SW 1271 (cell line): ENCODE measurements around the gene LRRC40.
"Not testable (repeated sequence)": the region's sequence is repeated elsewhere in the genome, so short reads cannot be mapped to it uniquely, and the experiment has no call there.

Experiments used
- DNase-seq, 2 experiments: peaks; one replicate each; lab custom pipeline; 2025; lab: John Stamatoyannopoulos, UW

LRRC40 gene

GRCh38 chr1:70205434-70206118 is at the start of gene LRRC40:
Gene LRRC40, minus strand, starts transcription at chr1:70205579. Its CDS starts 39 bp downstream, at chr1:70205540.
- peak; percentile 72 to 86 for DNase-seq

- no peak for DNase-seq
Observed at GRCh38 chr1:70248729-70249128, 43.4 kb upstream of the LRRC40 start.

DNA sequence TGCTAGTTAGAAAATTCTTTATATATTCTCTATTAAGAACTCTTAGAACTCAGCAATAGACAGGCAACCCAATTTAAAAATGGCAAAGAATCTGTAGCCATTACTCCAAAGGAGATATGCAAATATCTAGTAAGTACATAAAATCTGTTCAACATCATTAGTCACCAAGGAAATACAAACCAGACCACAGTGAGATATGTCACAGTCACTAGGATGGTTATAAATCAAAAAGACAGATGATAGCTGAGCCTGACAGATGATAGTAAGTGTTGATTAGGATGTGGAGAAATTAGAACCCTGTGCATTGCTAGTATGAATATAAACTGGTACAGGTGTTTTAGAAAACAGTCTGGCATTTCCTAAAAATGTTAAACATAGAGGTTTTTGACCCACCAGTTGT is 42.4 kb upstream of the LRRC40 start:
- no peak for DNase-seq

DNA sequence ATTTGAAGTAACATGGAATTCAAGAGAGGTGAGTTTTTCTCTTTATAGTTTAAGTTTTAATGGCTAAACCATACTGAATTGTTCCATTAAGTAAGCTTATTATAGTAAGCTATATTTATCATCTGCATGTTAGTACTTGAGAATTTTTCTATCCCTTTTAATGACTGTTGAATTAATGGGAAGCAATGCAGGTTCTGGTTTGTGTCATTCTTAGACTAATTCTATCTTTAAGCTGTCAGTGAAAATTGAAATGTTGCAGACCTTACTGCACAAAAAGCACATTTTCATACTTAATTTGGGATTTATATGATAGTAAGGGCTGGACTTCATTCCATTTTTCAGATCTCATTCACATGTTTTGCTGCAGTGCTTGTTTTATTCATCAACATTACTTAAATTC is 41.7 kb upstream of the LRRC40 start:
- DNase-seq, result no peak

- no peak for DNase-seq
Observed at GRCh38 chr1:70239940-70240339, 34.6 kb upstream of the LRRC40 start.

DNA sequence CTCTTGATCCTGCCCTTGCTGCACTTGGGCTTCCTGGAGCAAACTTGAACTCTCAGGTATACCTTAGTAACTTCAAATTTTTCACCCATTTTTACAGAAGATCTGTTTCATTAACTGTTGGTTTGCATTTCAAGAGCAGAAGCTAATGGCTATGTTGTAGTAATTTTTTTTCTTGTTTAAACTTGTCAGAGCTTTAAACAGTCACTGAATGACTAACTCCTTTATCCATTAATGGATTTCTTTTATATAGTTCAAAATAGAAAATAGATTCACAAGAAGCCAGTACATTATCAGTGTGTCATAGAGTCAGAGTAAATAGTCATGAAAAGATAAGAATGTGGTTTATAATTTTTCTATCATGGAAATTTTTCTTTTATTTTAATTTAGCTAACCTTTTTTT is 29.4 kb upstream of the LRRC40 start:
- DNase-seq, result no peak

- DNase-seq, result no peak
Observed at GRCh38 chr1:70231475-70231874, 26.1 kb upstream of the LRRC40 start.

- DNase-seq, result no peak
Observed at GRCh38 chr1:70228670-70229069, 23.3 kb upstream of the LRRC40 start.

DNA sequence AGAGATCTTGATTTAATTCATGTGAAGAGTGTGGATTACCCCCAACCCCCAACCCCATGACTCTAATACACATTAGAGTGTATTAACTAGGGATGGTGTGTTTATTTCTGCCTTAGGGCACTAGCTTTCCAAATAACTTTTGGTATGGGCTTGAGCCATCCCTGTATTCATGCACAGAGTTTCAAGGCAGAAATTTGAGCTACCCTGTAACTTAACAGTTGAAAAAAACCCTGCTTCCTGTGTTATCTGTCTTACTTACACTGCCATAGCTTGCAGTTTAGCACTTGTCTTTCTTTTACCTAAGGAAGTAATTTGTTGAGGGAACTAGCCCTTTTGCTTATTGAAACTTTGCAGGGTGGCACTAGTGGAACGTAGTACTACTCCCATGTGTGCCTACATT is 22.1 kb upstream of the LRRC40 start:
- peak in 1 of 2 experiments; percentile 1 for DNase-seq

GRCh38 chr1:70224954-70225353 is 19.6 kb upstream of the LRRC40 start:
- DNase-seq, result no peak

- DNase-seq, result no peak
Observed at GRCh38 chr1:70222716-70223235, 17.4 kb upstream of the LRRC40 start.

DNA sequence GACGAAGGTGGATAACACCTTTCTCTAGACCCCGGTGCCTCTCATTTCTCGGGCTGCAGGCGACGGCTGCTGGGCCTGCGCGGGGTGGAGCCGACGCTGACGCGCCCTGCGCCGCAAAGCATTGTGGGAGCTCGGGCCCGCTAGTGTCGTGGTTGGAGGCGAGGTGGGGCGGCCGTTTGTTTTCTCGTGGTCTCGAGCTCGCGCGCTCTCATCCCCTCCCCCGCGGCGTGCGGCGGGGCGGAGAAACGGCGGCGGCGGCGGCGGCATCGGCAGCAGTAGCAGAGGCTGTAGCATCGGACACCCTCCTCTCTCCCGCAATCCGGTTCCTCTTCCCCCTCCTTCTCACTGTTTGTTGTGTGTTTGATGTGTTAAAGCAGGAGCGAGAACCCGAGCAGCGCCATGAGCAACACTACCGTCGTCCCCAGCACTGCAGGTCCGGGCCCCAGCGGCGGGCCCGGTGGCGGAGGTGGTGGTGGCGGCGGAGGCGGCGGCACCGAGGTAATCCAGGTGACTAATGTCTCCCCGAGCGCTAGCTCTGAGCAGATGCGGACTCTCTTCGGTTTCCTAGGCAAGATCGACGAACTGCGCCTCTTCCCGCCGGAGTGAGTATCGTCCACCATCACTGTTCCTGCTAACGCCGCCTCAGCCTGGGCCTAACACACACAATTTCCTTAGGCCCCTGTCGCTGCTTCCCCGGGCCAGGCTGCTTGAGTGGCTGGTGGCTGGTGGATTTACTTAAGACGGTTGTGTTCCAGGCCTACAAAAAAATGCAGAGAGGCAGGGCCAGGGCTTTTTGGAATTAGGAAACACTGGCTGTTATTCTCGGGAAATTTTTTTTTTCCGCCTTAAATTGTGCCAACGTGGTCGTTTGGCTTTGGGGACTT is 16.1 kb upstream of the LRRC40 start, which contains the start of gene SRSF11:
TSS of gene SRSF11 (plus strand) at position 143 of the 884 bp plus-strand sequence. CDS start at position 400, 257 bp downstream.
- peak; percentile 66 to 87 for DNase-seq

DNA sequence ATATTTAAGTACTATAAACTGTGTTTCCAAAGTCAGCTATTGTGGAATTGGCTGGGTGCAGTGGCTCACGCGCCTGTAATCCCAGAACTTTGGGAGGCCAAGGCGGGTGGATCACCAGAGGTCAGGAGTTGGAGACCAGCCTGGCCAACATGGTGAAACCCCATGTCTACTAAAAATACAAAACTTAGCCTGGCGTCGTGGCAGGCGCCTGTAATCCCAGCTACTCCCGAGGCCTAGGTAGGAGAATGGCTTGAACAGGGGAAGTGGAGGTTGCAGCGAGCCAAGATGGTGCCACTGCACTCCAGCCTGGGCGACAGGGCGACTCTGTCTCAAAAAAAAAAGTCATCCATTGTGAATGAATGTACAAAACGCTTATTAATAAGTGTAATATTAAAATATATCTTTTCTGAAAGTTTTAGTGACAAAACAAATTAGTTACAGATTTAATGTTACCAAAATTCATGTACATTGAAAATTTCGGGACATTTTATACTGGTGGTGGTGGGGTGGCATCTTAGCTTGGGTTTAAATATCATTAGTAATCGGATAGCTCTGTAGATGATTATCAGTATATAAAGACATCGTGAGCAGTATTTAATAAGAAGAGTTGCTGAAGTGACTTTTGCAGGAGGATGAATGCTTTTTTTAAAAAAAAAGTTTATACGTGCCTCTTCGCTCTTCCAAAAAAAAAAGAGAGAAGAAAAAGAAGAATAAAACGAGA is 15.3 kb upstream of the LRRC40 start:
- no peak for DNase-seq

- DNase-seq, result no peak
Observed at GRCh38 chr1:70220015-70220414, 14.6 kb upstream of the LRRC40 start.

- no peak for DNase-seq
Observed at GRCh38 chr1:70211541-70211940, 6.2 kb upstream of the LRRC40 start.

DNA sequence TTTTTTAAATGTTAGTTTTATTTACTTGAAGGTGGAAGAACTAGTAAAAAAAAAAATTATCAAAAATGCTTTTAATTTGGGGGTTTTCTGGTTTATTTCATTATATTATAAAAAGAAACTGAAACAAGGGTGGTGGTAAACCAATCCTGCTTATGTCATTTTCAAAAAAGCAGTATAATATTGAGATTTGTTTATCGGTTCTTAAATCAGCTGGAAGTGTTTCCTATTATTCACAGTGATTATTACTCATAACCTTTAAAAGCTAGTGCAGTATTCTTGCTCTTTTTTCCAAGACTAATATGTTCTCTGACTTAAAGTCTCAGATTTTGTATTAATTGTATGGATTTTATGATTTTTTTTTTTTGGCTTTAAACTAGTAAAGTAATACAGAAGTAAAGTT is 5.4 kb upstream of the LRRC40 start:
- DNase-seq, result no peak

DNA sequence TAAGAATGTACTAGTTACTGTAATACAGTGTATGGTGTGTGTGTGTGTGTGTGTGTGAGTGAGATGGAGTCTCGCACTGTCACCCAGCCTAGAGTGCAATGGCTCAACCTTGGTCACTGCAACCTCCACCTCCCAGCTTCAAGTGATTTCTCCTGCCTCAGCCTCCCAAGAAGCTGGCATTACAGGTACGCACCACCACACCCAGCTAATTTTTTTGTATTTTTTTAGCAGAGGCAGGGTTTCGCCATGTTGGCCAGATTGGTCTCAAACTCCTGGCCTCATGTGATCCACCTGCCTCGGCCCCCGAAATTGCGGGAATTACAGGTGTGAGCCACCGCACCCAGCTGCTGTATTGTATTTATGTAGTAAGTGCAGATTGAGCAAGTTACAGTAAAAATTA is 2.9 kb upstream of the LRRC40 start:
- DNase-seq, result no peak

GRCh38 chr1:70207492-70207891 is 2.1 kb upstream of the LRRC40 start:
- no peak for DNase-seq

DNA sequence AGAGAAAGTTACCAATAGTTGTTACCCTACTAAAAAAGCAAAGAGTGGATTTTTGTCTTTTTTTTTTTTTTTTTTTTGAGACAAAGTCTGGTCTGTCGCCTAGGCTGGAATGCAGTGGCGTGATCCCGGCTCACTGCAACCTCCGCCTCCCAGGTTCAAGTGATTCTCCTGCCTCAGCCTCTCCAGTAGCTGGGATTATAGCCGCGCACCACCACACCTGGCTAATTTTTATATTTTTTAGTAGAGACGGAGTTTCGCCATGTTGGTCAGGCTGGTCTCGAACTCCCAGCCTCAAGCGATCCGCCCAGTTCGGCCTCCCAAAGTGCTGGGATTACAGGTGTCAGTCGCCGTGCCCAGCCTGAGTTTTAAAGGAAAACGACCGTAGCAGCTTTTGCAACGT is 1.5 kb upstream of the LRRC40 start:
- not testable (repeated sequence) for DNase-seq

DNA sequence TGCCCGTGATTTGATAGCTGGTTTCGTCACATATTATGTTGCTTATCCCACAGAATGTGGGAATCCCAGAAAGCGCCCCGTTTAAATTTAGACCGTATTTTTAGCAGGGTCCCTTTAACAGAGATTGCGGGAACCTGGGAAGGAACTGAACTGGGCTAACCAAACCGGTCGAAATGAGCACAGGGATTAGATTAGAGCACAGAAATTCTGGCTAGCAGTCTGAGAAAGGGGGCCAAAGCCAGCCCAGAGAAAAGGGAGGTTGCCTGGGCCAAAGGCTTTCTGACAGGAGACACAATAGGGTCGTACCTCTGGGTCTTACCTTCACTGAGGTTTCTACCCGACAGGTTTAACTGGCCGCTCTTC is 327 bp downstream of the LRRC40 start:
- no peak for DNase-seq

GRCh38 chr1:70204600-70204999 is 779 bp downstream of the LRRC40 start:
- no peak for DNase-seq

- DNase-seq, result no peak
Observed at GRCh38 chr1:70204139-70204538, 1.2 kb downstream of the LRRC40 start.
